ENCODE results near the gene TTLL5.
"Not testable (repeated sequence)": the region's sequence is repeated elsewhere in the genome, so short reads cannot be mapped to it uniquely, and the experiment has no call there.

Gene TTLL5

GRCh38 chr14:75917322-75917945 is 256.4 kb downstream of the TTLL5 start:
- no peak for DNase-seq (ENCODE audit: low spot score)

GRCh38 chr14:75917946-75918335 is 256.9 kb downstream of the TTLL5 start:
- DNase-seq (ENCODE audit: low spot score): no peak

GRCh38 chr14:75920421-75920820 is 259.4 kb downstream of the TTLL5 start:
- not testable (repeated sequence) for DNase-seq (ENCODE audit: low spot score)

GRCh38 chr14:75925141-75925840 is 264.2 kb downstream of the TTLL5 start:
- DNase-seq (ENCODE audit: low spot score): not testable (repeated sequence)

- no peak for DNase-seq (ENCODE audit: low spot score)
These were observed 265.5 kb downstream of the TTLL5 start for GRCh38 chr14:75926431-75927115.

GRCh38 chr14:75927564-75928087 is 266.6 kb downstream of the TTLL5 start:
- no peak for DNase-seq (ENCODE audit: low spot score)

- no peak for DNase-seq (ENCODE audit: low spot score)
These were observed 267.7 kb downstream of the TTLL5 start for GRCh38 chr14:75928690-75929181.

GRCh38 chr14:75933712-75934296 is 272.8 kb downstream of the TTLL5 start:
- no peak for DNase-seq (ENCODE audit: low spot score)

- no peak for DNase-seq (ENCODE audit: low spot score)
These were observed 274.1 kb downstream of the TTLL5 start for GRCh38 chr14:75934998-75935628.

- no peak for DNase-seq (ENCODE audit: low spot score)
These were observed 278.2 kb downstream of the TTLL5 start for GRCh38 chr14:75939200-75939599.

- no peak for DNase-seq (ENCODE audit: low spot score)
These were observed 280.0 kb downstream of the TTLL5 start for GRCh38 chr14:75941030-75941429.

- DNase-seq (ENCODE audit: low spot score): no peak
These were observed 283.7 kb downstream of the TTLL5 start for GRCh38 chr14:75944607-75945241.

GRCh38 chr14:75946785-75947184 is 285.7 kb downstream of the TTLL5 start:
- DNase-seq (ENCODE audit: low spot score): peak; percentile 39

GRCh38 chr14:75952489-75952888 is 291.4 kb downstream of the TTLL5 start:
- no peak for DNase-seq (ENCODE audit: low spot score)

- no peak for DNase-seq (ENCODE audit: low spot score)
These were observed 298.0 kb downstream of the TTLL5 start for GRCh38 chr14:75959031-75959430.

GRCh38 chr14:75960231-75960630 is 299.2 kb downstream of the TTLL5 start:
- DNase-seq (ENCODE audit: low spot score): no peak

- DNase-seq (ENCODE audit: low spot score): no peak
These were observed 300.6 kb downstream of the TTLL5 start for GRCh38 chr14:75961662-75962061.

- no peak for DNase-seq (ENCODE audit: low spot score)
These were observed 306.8 kb downstream of the TTLL5 start for GRCh38 chr14:75967866-75968265.

- DNase-seq (ENCODE audit: low spot score): no peak
These were observed 307.4 kb downstream of the TTLL5 start for GRCh38 chr14:75968456-75968855.

- DNase-seq (ENCODE audit: low spot score): no peak
These were observed 308.1 kb downstream of the TTLL5 start for GRCh38 chr14:75969126-75969525.

- DNase-seq (ENCODE audit: low spot score): no peak
These were observed 308.8 kb downstream of the TTLL5 start for GRCh38 chr14:75969891-75970290.
